K562 (cell line): ENCODE data around the gene INTS6L. TPM values are rescaled to one million over a fixed set of nuclear protein-coding genes. Genes with fewer than 3 reads are reported as not detected.

Experiments used
- ATAC-seq: fragments of 200-7000 bp; cut with Tn5 transposase; 3 replicates; pipeline ENCODE4 v1.9.1; 2020; ENCODE audit warnings: moderate library complexity
- BruUV-seq: library from RNA; stranded (reverse); fragments of 400-500 nt; replicated peaks from 2 replicates; lab custom pipeline; 2021; lab: Mats Ljungman, UMichigan
- CTCF ChIA-PET: fragments of 300-600 bp; formaldehyde crosslinking; extraction: SDS; loops from one replicate; lab custom pipeline; 2021; ENCODE audit warnings: low intra/inter-chr PET ratio; lab: Yijun Ruan, JAX
- POLR2A ChIA-PET: fragments of 300-600, 350-650 bp; sonication (Branson Sonifier 250); formaldehyde crosslinking; extraction: SDS; loops from one replicate; lab custom pipeline; 2021; ENCODE audit warnings: antibody characterized with exemption, inconsistent platforms; lab: Yijun Ruan, JAX
- DNase-seq, 4 experiments: peaks; one replicate each; pipeline versions ENCODE4 v3.0.0 to v3.0.0-alpha.2; 2011 to 2018; ENCODE audit warnings: low spot score in 3 of 4, mixed read lengths in 3 of 4; ENCODE audit errors: extremely low read depth in 1 of 4
- FAIRE-seq: peaks from 2 replicates; lab custom pipeline; 2011; peaks lifted over from hg19 to GRCh38; lab: Jason Lieb, UNC
- H2AFZ ChIP-seq: 2 replicates; pipeline ENCODE4 v1.6.0; 2011; ENCODE audit warnings: low read depth, low read length, control low read depth, inconsistent platforms
- H3K27ac ChIP-seq: fragments of 200-600 bp; 3 replicates; pipeline ENCODE4 v1.8.0; 2011; ENCODE audit warnings: low read depth, mild to moderate bottlenecking, control low read depth, inconsistent platforms, low read length, moderate library complexity, mixed read lengths; ENCODE audit errors: extremely low read depth
- H3K27me3 ChIP-seq, 2 experiments: fragments of 300-600 bp in 1 of 2; 2 replicates in 1 of 2; 3 replicates in 1 of 2; pipeline versions ENCODE4 v1.6.0 to v1.8.0; 2011; ENCODE audit warnings: inconsistent platforms in 2 of 2, low read length in 2 of 2, mild to moderate bottlenecking in 1 of 2, mixed read lengths in 1 of 2, moderate library complexity in 1 of 2; ENCODE audit not compliant: control insufficient read depth in 2 of 2, insufficient read depth in 2 of 2
- H3K36me3 ChIP-seq: fragments of 300-600 bp; 3 replicates; pipeline ENCODE4 v1.8.0; 2011; ENCODE audit warnings: mild to moderate bottlenecking, low read length, inconsistent platforms; ENCODE audit not compliant: control insufficient read depth, insufficient read depth
- H3K4me1 ChIP-seq, 2 experiments: fragments of 200-600 bp in 1 of 2; replicated peaks in 1 of 2; 2 replicates in 1 of 2; 3 replicates in 1 of 2; pipeline versions ENCODE4 v1.5.1 to v1.8.0; 2011; ENCODE audit warnings: inconsistent platforms in 2 of 2, low read length in 2 of 2, mild to moderate bottlenecking in 1 of 2, mixed read lengths in 1 of 2, moderate library complexity in 1 of 2; ENCODE audit not compliant: control insufficient read depth in 2 of 2, insufficient read depth in 2 of 2
- H3K4me2 ChIP-seq: 2 replicates; pipeline ENCODE4 v1.6.1; 2011; ENCODE audit warnings: low read length, control low read depth, inconsistent platforms, mixed read lengths; ENCODE audit not compliant: insufficient read depth
- H3K4me3 ChIP-seq: fragments of 200-600 bp; sonication (generic), shearing (Covaris generic); 2 replicates; pipeline ENCODE4 v1.5.1; 2016; ENCODE audit warnings: control low read depth, inconsistent platforms
- H3K79me2 ChIP-seq: fragments of 200-600 bp; 3 replicates; pipeline ENCODE4 v1.8.0; 2011; ENCODE audit warnings: low read length, inconsistent platforms; ENCODE audit not compliant: control insufficient read depth, insufficient read depth
- H3K9ac ChIP-seq, 2 experiments: 2 replicates each; pipeline versions ENCODE4 v1.6.0 to v1.6.1; 2011; ENCODE audit warnings: low read depth in 2 of 2, low read length in 2 of 2, control low read depth in 1 of 2, inconsistent platforms in 1 of 2, mild to moderate bottlenecking in 1 of 2, mixed read lengths in 1 of 2; ENCODE audit not compliant: insufficient read depth in 1 of 2
- H3K9me1 ChIP-seq: one replicate; pipeline ENCODE4 v1.6.0; 2011; ENCODE audit warnings: inconsistent platforms, mild to moderate bottlenecking, low read length, moderate library complexity; ENCODE audit not compliant: control insufficient read depth, insufficient read depth
- H3K9me3 ChIP-seq: replicated peaks from 2 replicates; pipeline ENCODE4 v1.5.1; 2011; ENCODE audit warnings: low read depth, low read length, inconsistent platforms; ENCODE audit not compliant: control insufficient read depth, insufficient read depth
- H4K20me1 ChIP-seq: replicated peaks from 2 replicates; pipeline ENCODE4 v1.6.1; 2011; ENCODE audit warnings: low read length, inconsistent platforms, mixed read lengths; ENCODE audit not compliant: control insufficient read depth, insufficient read depth
- JUN ChIP-seq, 2 experiments: sonication (generic) in 1 of 2; formaldehyde crosslinking in 1 of 2; IDR thresholded peaks; 2 replicates each; pipeline versions ENCODE4 v1.6.1 to v1.8.0; 2012 to 2022; ENCODE audit warnings: borderline replicate concordance in 2 of 2, mild to moderate bottlenecking in 2 of 2, improper control_type of control experiment in 1 of 2, low read depth in 1 of 2, low read length in 1 of 2, missing genetic modification reagents in 1 of 2
- MEF2A ChIP-seq: IDR thresholded peaks from 2 replicates; pipeline ENCODE4 v1.6.1; 2011; ENCODE audit warnings: low read depth, mild to moderate bottlenecking, low read length, moderate library complexity; ENCODE audit not compliant: control insufficient read depth
- NRF1 ChIP-seq, 2 experiments: fragments of 450-650 bp; IDR thresholded peaks in 1 of 2; conservative IDR thresholded peaks in 1 of 2; 2 replicates each; pipeline ENCODE4 v1.6.1; 2014; ENCODE audit warnings: mild to moderate bottlenecking in 2 of 2
- RBM15 ChIP-seq: fragments of 200-400 bp; formaldehyde crosslinking; IDR thresholded peaks from 2 replicates; pipeline ENCODE4 v1.6.1; 2018; ENCODE audit warnings: mild to moderate bottlenecking, low read length, moderate library complexity; ENCODE audit not compliant: insufficient read depth
- STAT5A ChIP-seq: IDR thresholded peaks from 2 replicates; pipeline ENCODE4 v1.6.1; 2012; ENCODE audit warnings: low read length, inconsistent platforms, borderline replicate concordance
- ZNF143 ChIP-seq: sonication (generic); formaldehyde crosslinking; IDR thresholded peaks from 2 replicates; pipeline ENCODE4 v1.9.0; 2022; ENCODE audit warnings: mild to moderate bottlenecking, missing genetic modification reagents
- WGBS: fragments of 100-300 bp; shearing (Covaris generic); methylation state at CpG from one replicate; pipeline ENCODE4 v1.1.6; 2016; ENCODE audit warnings: low coverage, mixed read lengths; ENCODE audit not compliant: insufficient coverage; ENCODE audit errors: missing lambda C conversion rate; 5-methylcytosine and 5-hydroxymethylcytosine counted together
- in situ Hi-C: fragments of 300-500 bp; cut with MboI; formaldehyde crosslinking; loops from 4 replicates; pipeline ENCODE4 v1.15.0; 2018; ENCODE audit warnings: inconsistent platforms, mixed read lengths
- intact Hi-C: fragments of 100-400 bp; cut with micrococcal nuclease; formaldehyde crosslinking; loops from 2 replicates; pipeline ENCODE4 v1.14.2; 2022
- polyA plus RNA-seq, 8 experiments: library from polyadenylated mRNA; depleted of rRNA in 4 of 8; stranded (reverse) in 5 of 8; unstranded in 3 of 8; fragments of >200 nt; fragmentation: Nextera tagmentation in 2 of 8; fragmentation: Illumina TruSeq in 1 of 8; extraction: Ambion mirVana in 2 of 8; extraction: Trizol in 1 of 8; gene quantifications; 2 replicates each; pipeline versions ENCODE4 v1.2.1 to v1.2.3, GENCODE V29; 2011 to 2014; ENCODE audit warnings: inconsistent platforms in 1 of 8, missing spikeins in 1 of 8
- total RNA-seq, 7 experiments: library from RNA; depleted of rRNA in 6 of 7; stranded (reverse); fragments of >200 nt in 6 of 7; fragmentation: Illumina TruSeq in 2 of 7; extraction: Trizol in 2 of 7; gene quantifications; 2 replicates each; pipeline versions ENCODE4 v1.2.1 to v1.2.3, GENCODE V29; 2011 to 2021; ENCODE audit warnings: low replicate concordance in 1 of 7
- TF ChIP-seq, protein P1 (sequence below): fragments of 250-450 bp; sonication (Bioruptor Pico); IDR thresholded peaks from 2 replicates; pipeline ENCODE4 v1.6.1; 2021; ENCODE audit warnings: mild to moderate bottlenecking
- TF ChIP-seq, protein P2 (sequence below): sonication (generic); formaldehyde crosslinking; IDR thresholded peaks from 2 replicates; pipeline ENCODE4 v1.8.1; 2023; ENCODE audit warnings: missing genetic modification reagents, mild to moderate bottlenecking, borderline replicate concordance
- TF ChIP-seq, protein P3 (sequence below): fragments of 450-650 bp; conservative IDR thresholded peaks from 2 replicates; pipeline ENCODE4 v1.6.1; 2016; ENCODE audit warnings: missing genetic modification characterization, low read depth, mild to moderate bottlenecking, control low read depth, missing compliant biosample characterization
- TF ChIP-seq, protein P4 (sequence below), 2 experiments: IDR thresholded peaks in 1 of 2; conservative IDR thresholded peaks in 1 of 2; 2 replicates each; pipeline ENCODE4 v1.6.1; 2016; ENCODE audit warnings: low read depth in 2 of 2, mild to moderate bottlenecking in 1 of 2, missing compliant biosample characterization in 1 of 2, missing genetic modification characterization in 1 of 2, moderate library complexity in 1 of 2

Gene INTS6L
- total and polyA plus RNA-seq, 9 of the 15 experiments (the other 6 are each of a cell fraction or from before 2014, with no cell fraction given) = 6.1 to 44.9 (median 21.9) TPM

DNA sequence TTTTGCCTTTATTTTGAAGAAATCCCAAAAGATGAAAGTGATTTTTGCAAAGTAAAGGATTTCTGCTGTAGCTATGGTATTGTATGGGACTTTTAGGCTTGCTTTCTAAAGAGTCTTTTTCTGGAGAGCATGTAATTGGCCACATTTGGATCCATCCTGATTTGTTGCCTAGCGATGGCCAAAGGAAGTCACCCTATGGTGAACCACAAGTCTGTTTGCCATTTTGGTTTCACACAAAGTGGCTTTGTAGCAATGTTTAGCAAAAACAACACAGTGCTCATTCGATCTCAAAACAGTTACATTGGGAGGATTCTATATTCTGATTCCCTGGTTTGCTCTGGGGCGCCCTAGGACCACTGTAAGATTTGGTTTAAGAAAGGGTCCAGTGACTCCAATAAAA, 44.1 kb upstream of the INTS6L start:
- 0% methylated on average over 3 of the region's 3 CpGs for WGBS
- DNase-seq = no peak
- Histone ChIP-seq H4K20me1 (no peaks in the 10 kb centered on the region), H3K9me1 (no peaks in the 10 kb centered on the region), H3K4me3 (no peak overlapping the region), H3K27ac (no peak overlapping the region), H3K79me2 (no peaks in the 10 kb centered on the region), H3K4me1 (no peaks in the 10 kb centered on the region), H3K27me3 (no peaks in the 10 kb centered on the region; a peak in 1 of 5 replicates), H3K4me2 (no peak overlapping the region), H3K9ac (no peak overlapping the region), H2AFZ (no peak overlapping the region), H3K9me3 (no peaks in the 10 kb centered on the region), H3K36me3 (no peaks in the 10 kb centered on the region)
- no peak for ATAC-seq
- no peak for FAIRE-seq
- no TSS peak for BruUV-seq
- intact Hi-C loops (no loop called here), in situ Hi-C loops (loop anchor here (10.0 kb wide), 1 partner anchor 292 kb away; no protein-coding TSS in a partner anchor)
- POLR2A ChIA-PET = no interaction called here
- CTCF ChIA-PET = no interaction called here
- no peak for TF ChIP-seq JUN (IDR thresholded peaks at IDR 0.05; ENCODE audit: borderline replicate concordance, low read depth, low read length)
- no peak for TF ChIP-seq JUN (CRISPR knock-in tag; IDR thresholded peaks at IDR 0.05; ENCODE audit: borderline replicate concordance)
- no peak for TF ChIP-seq RBM15
- TF ChIP-seq, protein P1, sequence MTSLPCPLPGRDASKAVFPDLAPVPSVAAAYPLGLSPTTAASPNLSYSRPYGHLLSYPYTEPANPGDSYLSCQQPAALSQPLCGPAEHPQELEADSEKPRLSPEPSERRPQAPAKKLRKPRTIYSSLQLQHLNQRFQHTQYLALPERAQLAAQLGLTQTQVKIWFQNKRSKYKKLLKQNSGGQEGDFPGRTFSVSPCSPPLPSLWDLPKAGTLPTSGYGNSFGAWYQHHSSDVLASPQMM (CRISPR knock-in tag) = no peak
- TF ChIP-seq, protein P2, sequence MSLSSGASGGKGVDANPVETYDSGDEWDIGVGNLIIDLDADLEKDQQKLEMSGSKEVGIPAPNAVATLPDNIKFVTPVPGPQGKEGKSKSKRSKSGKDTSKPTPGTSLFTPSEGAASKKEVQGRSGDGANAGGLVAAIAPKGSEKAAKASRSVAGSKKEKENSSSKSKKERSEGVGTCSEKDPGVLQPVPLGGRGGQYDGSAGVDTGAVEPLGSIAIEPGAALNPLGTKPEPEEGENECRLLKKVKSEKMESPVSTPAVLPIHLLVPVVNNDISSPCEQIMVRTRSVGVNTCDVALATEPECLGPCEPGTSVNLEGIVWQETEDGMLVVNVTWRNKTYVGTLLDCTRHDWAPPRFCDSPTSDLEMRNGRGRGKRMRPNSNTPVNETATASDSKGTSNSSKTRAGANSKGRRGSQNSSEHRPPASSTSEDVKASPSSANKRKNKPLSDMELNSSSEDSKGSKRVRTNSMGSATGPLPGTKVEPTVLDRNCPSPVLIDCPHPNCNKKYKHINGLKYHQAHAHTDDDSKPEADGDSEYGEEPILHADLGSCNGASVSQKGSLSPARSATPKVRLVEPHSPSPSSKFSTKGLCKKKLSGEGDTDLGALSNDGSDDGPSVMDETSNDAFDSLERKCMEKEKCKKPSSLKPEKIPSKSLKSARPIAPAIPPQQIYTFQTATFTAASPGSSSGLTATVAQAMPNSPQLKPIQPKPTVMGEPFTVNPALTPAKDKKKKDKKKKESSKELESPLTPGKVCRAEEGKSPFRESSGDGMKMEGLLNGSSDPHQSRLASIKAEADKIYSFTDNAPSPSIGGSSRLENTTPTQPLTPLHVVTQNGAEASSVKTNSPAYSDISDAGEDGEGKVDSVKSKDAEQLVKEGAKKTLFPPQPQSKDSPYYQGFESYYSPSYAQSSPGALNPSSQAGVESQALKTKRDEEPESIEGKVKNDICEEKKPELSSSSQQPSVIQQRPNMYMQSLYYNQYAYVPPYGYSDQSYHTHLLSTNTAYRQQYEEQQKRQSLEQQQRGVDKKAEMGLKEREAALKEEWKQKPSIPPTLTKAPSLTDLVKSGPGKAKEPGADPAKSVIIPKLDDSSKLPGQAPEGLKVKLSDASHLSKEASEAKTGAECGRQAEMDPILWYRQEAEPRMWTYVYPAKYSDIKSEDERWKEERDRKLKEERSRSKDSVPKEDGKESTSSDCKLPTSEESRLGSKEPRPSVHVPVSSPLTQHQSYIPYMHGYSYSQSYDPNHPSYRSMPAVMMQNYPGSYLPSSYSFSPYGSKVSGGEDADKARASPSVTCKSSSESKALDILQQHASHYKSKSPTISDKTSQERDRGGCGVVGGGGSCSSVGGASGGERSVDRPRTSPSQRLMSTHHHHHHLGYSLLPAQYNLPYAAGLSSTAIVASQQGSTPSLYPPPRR (CRISPR knock-in tag) = no peak
- no peak for TF ChIP-seq ZNF143
- TF ChIP-seq NRF1 (conservative IDR thresholded peaks at IDR 0.05 in 1 of 2, IDR thresholded peaks at IDR 0.05 in 1 of 2) = no peak
- no peak for TF ChIP-seq STAT5A
- TF ChIP-seq, protein P3, sequence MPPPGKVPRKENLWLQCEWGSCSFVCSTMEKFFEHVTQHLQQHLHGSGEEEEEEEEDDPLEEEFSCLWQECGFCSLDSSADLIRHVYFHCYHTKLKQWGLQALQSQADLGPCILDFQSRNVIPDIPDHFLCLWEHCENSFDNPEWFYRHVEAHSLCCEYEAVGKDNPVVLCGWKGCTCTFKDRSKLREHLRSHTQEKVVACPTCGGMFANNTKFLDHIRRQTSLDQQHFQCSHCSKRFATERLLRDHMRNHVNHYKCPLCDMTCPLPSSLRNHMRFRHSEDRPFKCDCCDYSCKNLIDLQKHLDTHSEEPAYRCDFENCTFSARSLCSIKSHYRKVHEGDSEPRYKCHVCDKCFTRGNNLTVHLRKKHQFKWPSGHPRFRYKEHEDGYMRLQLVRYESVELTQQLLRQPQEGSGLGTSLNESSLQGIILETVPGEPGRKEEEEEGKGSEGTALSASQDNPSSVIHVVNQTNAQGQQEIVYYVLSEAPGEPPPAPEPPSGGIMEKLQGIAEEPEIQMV (tag) = no peak
- TF ChIP-seq, protein P4, sequence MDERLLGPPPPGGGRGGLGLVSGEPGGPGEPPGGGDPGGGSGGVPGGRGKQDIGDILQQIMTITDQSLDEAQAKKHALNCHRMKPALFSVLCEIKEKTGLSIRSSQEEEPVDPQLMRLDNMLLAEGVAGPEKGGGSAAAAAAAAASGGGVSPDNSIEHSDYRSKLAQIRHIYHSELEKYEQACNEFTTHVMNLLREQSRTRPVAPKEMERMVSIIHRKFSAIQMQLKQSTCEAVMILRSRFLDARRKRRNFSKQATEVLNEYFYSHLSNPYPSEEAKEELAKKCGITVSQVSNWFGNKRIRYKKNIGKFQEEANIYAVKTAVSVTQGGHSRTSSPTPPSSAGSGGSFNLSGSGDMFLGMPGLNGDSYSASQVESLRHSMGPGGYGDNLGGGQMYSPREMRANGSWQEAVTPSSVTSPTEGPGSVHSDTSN (CRISPR knock-in tag; IDR thresholded peaks at IDR 0.05; ENCODE audit: low read depth) = no peak
- TF ChIP-seq, protein P4 (tag; conservative IDR thresholded peaks at IDR 0.05; ENCODE audit: low read depth) = no peak
- no peak for TF ChIP-seq MEF2A
